LNCAP (cell line): ENCODE measurements around the gene MTCL1.

Experiments used
- CTCF ChIP-seq: fragments of 450-650 bp; IDR thresholded peaks from 2 replicates; pipeline ENCODE4 v1.5.1; 2017; ENCODE audit warnings: mild to moderate bottlenecking

Gene MTCL1

GRCh38 chr18:8742387-8743361, 37.3 kb downstream of the MTCL1 start:
- no peak for TF ChIP-seq CTCF

DNA sequence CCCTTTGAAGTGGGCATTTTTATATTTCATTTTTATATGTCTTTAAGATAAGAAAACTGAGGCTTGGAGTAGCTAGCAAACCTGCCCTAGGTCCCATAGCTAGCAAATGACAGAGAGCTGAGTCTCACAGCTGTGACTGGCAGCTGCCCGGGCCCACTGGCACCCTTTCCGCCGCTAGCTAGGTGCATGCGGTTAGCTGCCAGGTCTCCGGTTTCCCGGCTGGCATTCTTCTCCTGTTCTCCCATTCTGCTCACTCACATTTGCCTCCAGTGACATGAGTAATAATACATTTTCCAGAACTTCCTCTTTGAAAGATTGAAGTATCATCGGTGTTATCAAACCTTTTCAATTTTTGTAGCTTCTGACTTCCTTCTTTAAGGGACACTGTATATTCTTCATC, 38.7 kb downstream of the MTCL1 start:
- no peak for TF ChIP-seq CTCF

DNA sequence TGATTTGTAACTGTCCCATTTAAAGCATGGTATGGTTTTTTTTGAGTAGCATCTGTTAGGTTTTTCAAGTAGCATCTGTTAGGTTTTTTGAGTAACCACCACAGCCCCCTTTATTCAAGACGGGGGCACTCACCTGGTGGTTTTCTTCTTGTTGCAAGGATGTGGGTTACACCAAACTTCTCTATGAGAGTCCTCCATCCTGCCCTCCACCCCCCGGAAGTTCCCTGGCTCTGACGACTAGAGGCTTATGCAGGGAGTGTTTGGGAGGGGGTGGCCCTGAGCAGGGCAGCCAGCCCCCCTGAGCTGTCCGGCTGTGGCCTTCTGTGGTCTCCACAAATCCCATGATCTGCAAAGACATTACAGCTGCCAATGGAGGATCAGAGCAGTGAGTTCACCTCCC, 39.3 kb downstream of the MTCL1 start:
- TF ChIP-seq CTCF, result no peak

GRCh38 chr18:8745355-8746014, 40.1 kb downstream of the MTCL1 start:
- no peak for TF ChIP-seq CTCF

DNA sequence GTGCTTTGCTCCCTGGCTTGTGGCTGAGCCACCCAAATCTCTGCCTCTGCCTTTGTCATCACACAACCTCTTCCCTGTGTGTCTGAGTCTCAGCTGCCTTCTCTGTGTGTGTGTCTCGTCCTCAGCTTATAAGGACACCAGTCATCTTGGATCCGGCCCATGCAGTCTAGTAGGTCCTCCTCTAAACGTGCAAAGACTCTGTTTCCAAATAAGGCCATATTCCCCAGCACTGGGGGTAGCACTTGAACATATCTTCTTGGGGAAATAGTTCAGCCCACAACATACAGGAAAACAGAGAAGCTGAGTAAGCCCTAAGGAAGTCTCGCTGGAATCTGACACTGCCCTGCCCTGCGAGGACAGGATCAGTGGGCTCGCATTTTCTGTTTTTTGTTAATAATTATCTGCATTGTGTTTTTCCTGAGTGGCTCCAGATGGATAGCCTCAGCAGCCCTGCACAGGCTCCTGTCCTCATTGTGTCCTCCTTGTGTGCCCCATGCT, 42.1 kb downstream of the MTCL1 start:
- no peak for TF ChIP-seq CTCF

DNA sequence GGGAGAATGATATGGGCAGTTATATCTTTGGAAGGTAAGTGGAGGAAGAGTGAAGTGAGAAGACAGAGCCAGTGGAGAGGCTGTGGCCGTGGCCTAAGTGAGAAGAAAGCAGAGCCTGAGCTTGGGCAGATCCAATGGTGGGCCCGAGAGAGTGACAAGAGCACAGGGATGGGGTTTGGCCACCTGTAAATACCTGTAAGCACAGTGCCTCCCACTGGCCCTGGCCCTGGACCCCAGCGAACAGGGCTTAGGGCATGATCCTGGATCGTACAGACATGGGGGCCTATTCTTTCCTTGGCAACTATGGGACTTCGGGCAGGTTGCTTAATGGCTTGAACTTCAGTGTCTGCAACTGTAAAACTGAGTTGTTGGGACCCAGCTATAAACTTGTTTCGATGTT, 44.1 kb downstream of the MTCL1 start:
- no peak for TF ChIP-seq CTCF

- no peak for TF ChIP-seq CTCF
Observed at GRCh38 chr18:8750954-8751415, 45.6 kb downstream of the MTCL1 start.
